HepG2 (cell line): ENCODE results near the gene NARS2. TPM values are rescaled to one million over a fixed set of nuclear protein-coding genes. Genes with fewer than 3 reads are reported as not detected.

Source experiments
- AGO2 ChIP-seq: fragments of 200-400 bp; formaldehyde crosslinking; optimal IDR thresholded peaks from 2 replicates; pipeline ENCODE3; 2017; ENCODE audit warnings: mild to moderate bottlenecking, low read depth, low read length, moderate library complexity
- BORCS8-MEF2B ChIP-seq: sonication (generic); formaldehyde crosslinking; IDR thresholded peaks from 2 replicates; pipeline ENCODE4 v1.8.0; 2022; ENCODE audit warnings: mild to moderate bottlenecking, missing genetic modification reagents
- CENPX ChIP-seq: sonication (generic); formaldehyde crosslinking; IDR thresholded peaks from 2 replicates; pipeline ENCODE4 v1.9.0; 2021; ENCODE audit warnings: mild to moderate bottlenecking, missing genetic modification reagents, moderate library complexity
- DPF2 ChIP-seq: sonication (generic); formaldehyde crosslinking; IDR thresholded peaks from 2 replicates; pipeline ENCODE4 v1.4.0; 2020; ENCODE audit warnings: mild to moderate bottlenecking, low read depth, missing genetic modification reagents, borderline replicate concordance
- ETV5 ChIP-seq: IDR thresholded peaks from 2 replicates; pipeline ENCODE4 v1.6.1; 2018; ENCODE audit warnings: missing biosample characterization, missing genetic modification reagents, inconsistent platforms, borderline replicate concordance
- FIP1L1 ChIP-seq: fragments of 200-400 bp; formaldehyde crosslinking; IDR thresholded peaks from 2 replicates; pipeline ENCODE4 v1.6.1; 2018; ENCODE audit warnings: low read depth, mild to moderate bottlenecking, low read length, moderate library complexity, borderline replicate concordance; ENCODE audit not compliant: insufficient read depth
- MATR3 ChIP-seq: sonication (generic); formaldehyde crosslinking; IDR thresholded peaks from 2 replicates; pipeline ENCODE4 v1.4.0; 2020; ENCODE audit warnings: missing genetic modification reagents
- MAZ ChIP-seq, 2 experiments: sonication (generic) in 1 of 2; formaldehyde crosslinking in 1 of 2; IDR thresholded peaks; 2 replicates each; pipeline versions ENCODE4 v1.5.0 to v1.6.1; 2012 to 2020; ENCODE audit warnings: low read depth in 2 of 2, mild to moderate bottlenecking in 2 of 2, borderline replicate concordance in 1 of 2, improper control_type of control experiment in 1 of 2, low read length in 1 of 2, missing genetic modification reagents in 1 of 2, moderate library complexity in 1 of 2
- PPARG ChIP-seq: conservative IDR thresholded peaks from 2 replicates; pipeline ENCODE4 v1.6.1; 2016; ENCODE audit warnings: missing biosample characterization, missing genetic modification reagents
- REPIN1 ChIP-seq: sonication (generic); formaldehyde crosslinking; IDR thresholded peaks from 2 replicates; pipeline ENCODE4 v1.8.0; 2022; ENCODE audit warnings: missing genetic modification reagents, low read depth, mild to moderate bottlenecking, borderline replicate concordance
- SSRP1 ChIP-seq: IDR thresholded peaks from 2 replicates; pipeline ENCODE4 v1.6.1; 2016; ENCODE audit warnings: control low read depth
- STAT5B ChIP-seq: sonication (generic); formaldehyde crosslinking; IDR thresholded peaks from 2 replicates; pipeline ENCODE4 v1.4.0; 2020; ENCODE audit warnings: missing genetic modification reagents
- THAP11 ChIP-seq: IDR thresholded peaks from 2 replicates; pipeline ENCODE4 v1.6.1; 2016; ENCODE audit warnings: missing biosample characterization, missing genetic modification reagents
- ZIK1 ChIP-seq: sonication (generic); formaldehyde crosslinking; IDR thresholded peaks from 2 replicates; pipeline ENCODE4 v1.5.0; 2020; ENCODE audit warnings: mild to moderate bottlenecking, low read depth, missing genetic modification reagents, borderline replicate concordance
- ZMAT3 ChIP-seq: sonication (generic); formaldehyde crosslinking; conservative IDR thresholded peaks from 2 replicates; pipeline ENCODE4 v1.7.0; 2021; ENCODE audit warnings: missing genetic modification reagents
- ZNF333 ChIP-seq: sonication (generic); formaldehyde crosslinking; IDR thresholded peaks from 2 replicates; pipeline ENCODE4 v1.4.0; 2020; ENCODE audit warnings: mild to moderate bottlenecking, missing genetic modification reagents, borderline replicate concordance
- ZNF383 ChIP-seq: sonication (generic); formaldehyde crosslinking; IDR thresholded peaks from 2 replicates; pipeline ENCODE4 v1.4.0; 2020; ENCODE audit warnings: missing genetic modification reagents, mild to moderate bottlenecking, borderline replicate concordance
- ZNF460 ChIP-seq: sonication (generic); formaldehyde crosslinking; IDR thresholded peaks from 2 replicates; pipeline ENCODE4 v1.5.1; 2020; ENCODE audit warnings: missing genetic modification reagents, mild to moderate bottlenecking, borderline replicate concordance
- ZNF547 ChIP-seq: sonication (generic); formaldehyde crosslinking; IDR thresholded peaks from 2 replicates; pipeline ENCODE4 v1.5.1; 2020; ENCODE audit warnings: mild to moderate bottlenecking, missing genetic modification reagents
- ZNF709 ChIP-seq: sonication (generic); formaldehyde crosslinking; IDR thresholded peaks from 2 replicates; pipeline ENCODE4 v1.5.0; 2020; ENCODE audit warnings: mild to moderate bottlenecking, missing genetic modification reagents
- ZNF891 ChIP-seq: sonication (generic); formaldehyde crosslinking; IDR thresholded peaks from 2 replicates; pipeline ENCODE4 v1.5.0; 2020; ENCODE audit warnings: mild to moderate bottlenecking, missing genetic modification reagents
- polyA plus RNA-seq, 8 experiments: library from polyadenylated mRNA; depleted of rRNA in 3 of 8; stranded (reverse) in 7 of 8; unstranded in 1 of 8; fragments of >200 nt; fragmentation: Illumina TruSeq in 4 of 8; extraction: Trizol in 4 of 8; gene quantifications; 2 replicates each; pipeline versions ENCODE4 v1.2.1 to v1.2.3, GENCODE V29; 2011 to 2016; ENCODE audit warnings: low read depth in 4 of 8, missing spikeins in 1 of 8, mixed read lengths in 1 of 8; ENCODE audit not compliant: insufficient read depth in 1 of 8
- total RNA-seq, 5 experiments: library from RNA; depleted of rRNA; stranded (reverse); fragments of >200 nt; fragmentation: Illumina TruSeq; extraction: Trizol; gene quantifications; 2 replicates each; pipeline ENCODE4 v1.2.3, GENCODE V29; 2016; ENCODE audit warnings: low read depth in 1 of 5
- TF ChIP-seq, protein P1 (sequence below): IDR thresholded peaks from 2 replicates; pipeline ENCODE4 v1.6.1; 2016; ENCODE audit warnings: mild to moderate bottlenecking, missing biosample characterization, missing genetic modification reagents
- TF ChIP-seq, protein P2 (sequence below): IDR thresholded peaks from 2 replicates; pipeline ENCODE4 v1.6.1; 2012; ENCODE audit warnings: inconsistent platforms

Gene NARS2
- total and polyA plus RNA-seq, 2 of the 13 experiments (the other 11 are each of a cell fraction or from before 2014, with no cell fraction given), result 45.9 to 65.0 TPM

DNA sequence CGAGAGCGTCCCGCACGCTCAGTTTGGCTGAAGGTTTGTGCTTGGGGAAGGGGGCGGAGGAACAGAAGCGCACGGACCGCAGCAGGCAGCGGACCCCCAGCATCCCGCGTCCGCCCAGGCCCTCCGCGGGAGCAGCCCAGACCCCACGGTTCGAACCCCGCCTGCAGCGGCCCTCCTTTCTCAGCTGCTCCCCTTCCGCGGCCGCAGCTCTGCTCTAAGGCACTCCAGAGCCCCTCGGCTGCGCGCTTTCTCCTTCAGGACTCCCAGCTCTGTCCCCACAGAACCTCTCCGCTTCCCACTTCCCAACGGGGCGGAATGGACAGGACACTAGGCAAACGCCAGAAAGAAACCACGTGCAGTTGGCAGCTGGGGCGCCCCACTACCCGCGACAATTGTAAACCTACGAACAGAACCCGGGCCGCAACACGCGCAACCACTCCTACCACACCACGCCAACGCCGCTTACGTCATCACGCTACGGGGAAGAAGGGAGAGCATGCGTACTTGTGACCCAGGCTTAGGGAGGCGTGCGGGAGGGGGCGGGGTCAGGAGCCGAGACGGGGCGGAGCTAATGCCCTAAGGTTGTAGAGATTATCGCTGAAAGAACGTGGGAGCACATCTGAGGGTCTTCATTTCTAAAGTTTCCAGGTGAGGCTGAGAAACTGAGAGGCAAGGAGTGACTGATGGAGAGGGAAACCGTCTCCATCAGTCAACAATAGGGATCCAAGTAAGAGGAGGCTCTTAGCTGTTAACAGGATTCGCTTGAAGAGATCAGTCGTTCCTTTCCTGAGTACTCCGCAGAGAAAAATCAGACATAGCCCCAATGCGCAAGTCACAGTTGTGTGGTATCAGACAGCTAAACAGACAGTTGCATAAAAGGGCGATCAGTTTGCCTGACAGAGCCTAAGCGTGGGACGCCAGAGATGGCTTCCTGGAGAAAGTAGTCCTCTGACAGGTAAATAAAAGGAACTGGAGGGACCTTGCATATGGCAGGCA is at the start of gene NARS2 (continued):
- TF ChIP-seq ZMAT3 (peak; percentile 93; the same call in 1 of the 2 replicates), MATR3 (CRISPR knock-in tag) (no peak), ZIK1 (CRISPR knock-in tag) (no peak; the same call in 1 of the 2 replicates), ZNF547 (CRISPR knock-in tag) (0 out of 2 replicates have a peak, but pooled peaks have one; percentile 60), ETV5 (0 out of 2 replicates have a peak, but pooled peaks have one; percentile 9), AGO2 (peak; percentile 59), SSRP1 (CRISPR knock-in tag) (no peak), STAT5B (no peak), DPF2 (CRISPR knock-in tag) (no peak), CENPX (CRISPR knock-in tag) (no peak), MAZ (IDR thresholded peaks at IDR 0.05; ENCODE audit: borderline replicate concordance, low read depth, low read length) (peak; percentile 37; the same call in 1 of the 2 replicates), MAZ (CRISPR knock-in tag; IDR thresholded peaks at IDR 0.05; ENCODE audit: low read depth) (no peak), BORCS8-MEF2B (CRISPR knock-in tag) (peak; percentile 88), ZNF709 (0 out of 2 replicates have a peak, but pooled peaks have one; percentile 25), THAP11 (CRISPR knock-in tag) (peak; percentile 61; the same call in 1 of the 2 replicates), ZNF891 (CRISPR knock-in tag) (peak; percentile 86; the same call in 1 of the 2 replicates), REPIN1 (CRISPR knock-in tag) (0 out of 2 replicates have a peak, but pooled peaks have one; percentile 24), ZNF383 (CRISPR knock-in tag) (0 out of 2 replicates have a peak, but pooled peaks have one; percentile 18), ZNF333 (CRISPR knock-in tag) (no peak), ZNF460 (CRISPR knock-in tag) (no peak), FIP1L1 (no peak), PPARG (CRISPR knock-in tag) (no peak; the same call in 1 of the 2 replicates)
- TF ChIP-seq, protein P1, sequence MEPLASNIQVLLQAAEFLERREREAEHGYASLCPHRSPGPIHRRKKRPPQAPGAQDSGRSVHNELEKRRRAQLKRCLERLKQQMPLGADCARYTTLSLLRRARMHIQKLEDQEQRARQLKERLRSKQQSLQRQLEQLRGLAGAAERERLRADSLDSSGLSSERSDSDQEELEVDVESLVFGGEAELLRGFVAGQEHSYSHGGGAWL (CRISPR knock-in tag), result peak; percentile 87
- TF ChIP-seq, protein P2, sequence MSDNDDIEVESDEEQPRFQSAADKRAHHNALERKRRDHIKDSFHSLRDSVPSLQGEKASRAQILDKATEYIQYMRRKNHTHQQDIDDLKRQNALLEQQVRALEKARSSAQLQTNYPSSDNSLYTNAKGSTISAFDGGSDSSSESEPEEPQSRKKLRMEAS, result peak; percentile 97
